GM19397 (cell line): Measurements from ENCODE around the gene SSTR3.

ENCODE experiments used
- ATAC-seq: cut with Tn5 transposase; IDR thresholded peaks from one replicate; pipeline ENCODE4 v1.9.1; 2021; ENCODE audit warnings: mild to moderate bottlenecking, moderate library complexity; ENCODE audit not compliant: unreplicated experiment

Gene SSTR3

DNA sequence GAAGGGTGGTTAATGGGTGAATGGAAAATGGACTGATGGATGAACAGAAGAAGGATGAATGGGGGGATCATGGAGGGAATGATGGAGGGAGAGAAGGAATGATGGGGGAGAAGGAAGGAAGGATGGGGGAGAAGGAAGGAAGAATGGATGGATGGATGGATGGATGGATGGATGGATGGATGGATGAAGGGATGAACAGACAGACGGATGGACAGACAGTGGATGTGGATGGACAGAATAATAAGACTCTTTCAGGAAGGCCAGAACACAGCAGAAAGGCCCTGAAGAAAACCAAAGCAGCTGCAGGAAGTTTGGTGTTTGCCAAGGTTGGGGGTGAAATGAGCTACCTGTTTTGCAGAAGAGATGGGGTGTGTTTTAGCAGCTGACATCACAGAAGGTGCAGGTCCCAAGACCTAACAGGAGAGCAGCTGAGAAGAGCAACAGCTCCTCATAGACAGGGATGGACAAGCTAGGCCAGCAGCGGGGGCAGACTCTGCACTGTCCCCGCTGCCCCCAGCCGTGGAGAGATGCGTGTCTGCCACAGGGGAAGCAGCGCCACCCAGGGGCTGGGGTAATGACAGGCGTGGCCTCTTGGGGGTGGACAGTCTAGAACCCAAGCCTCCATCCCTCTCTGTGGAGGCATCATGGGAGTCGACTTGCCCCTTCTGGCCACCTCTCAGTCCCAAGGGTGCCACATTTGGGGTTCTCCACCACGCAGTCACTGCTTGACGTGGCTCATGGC is 42.2 kb downstream of the SSTR3 start:
- no peak for ATAC-seq

DNA sequence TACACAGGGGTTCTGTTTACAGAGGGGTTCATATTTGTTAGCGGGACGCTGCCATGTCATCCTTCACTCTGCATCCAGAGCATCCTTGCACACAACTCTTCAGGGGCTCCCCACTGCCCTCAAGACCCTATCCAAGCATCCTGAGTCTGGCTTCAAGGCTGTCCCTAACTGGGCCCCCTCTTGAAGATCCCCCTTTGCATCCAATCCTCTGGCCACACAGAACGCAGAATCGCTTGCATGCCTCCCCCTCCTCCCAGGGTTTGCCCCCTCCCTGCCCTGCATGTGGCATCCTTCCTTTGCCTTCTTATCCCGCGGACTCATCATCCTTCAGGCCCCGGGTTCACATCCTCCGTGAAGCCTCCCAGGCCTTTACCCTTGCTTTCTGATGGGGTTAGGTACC is 42.9 kb downstream of the SSTR3 start:
- ATAC-seq = no peak

DNA sequence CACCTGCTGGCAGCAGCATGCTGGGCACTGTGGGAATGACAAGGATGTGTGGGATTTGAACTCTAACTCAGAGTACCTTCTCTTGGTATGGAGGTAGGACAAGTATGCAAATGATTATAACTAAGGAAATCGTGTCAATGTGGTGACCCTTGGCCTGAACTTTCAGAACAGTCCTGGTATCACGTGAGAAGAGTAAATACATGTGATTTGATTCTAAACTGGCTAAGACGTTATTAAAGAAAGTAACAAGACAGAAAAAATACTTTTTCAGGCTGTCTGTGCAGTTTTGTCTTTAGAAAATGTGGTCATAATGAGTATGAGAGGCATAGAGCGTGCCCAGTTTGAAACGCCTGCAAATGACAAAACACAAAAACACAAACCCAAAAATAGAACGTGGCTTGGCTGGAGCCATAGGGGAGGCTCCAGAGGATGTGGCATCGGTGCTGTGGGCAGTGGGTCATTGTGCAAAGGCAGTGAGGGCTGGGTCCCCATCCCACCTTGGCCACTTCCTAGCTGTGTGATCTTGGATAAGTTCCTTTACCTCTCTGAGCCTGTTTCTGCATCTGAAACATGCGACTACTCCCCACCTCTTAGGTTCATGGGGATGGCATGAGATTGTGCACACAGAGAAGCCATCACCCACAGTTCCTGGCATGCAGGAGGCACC is 44.2 kb downstream of the SSTR3 start:
- no peak for ATAC-seq

- no peak for ATAC-seq
These were observed 44.9 kb downstream of the SSTR3 start for GRCh38 chr22:37167176-37167980.

DNA sequence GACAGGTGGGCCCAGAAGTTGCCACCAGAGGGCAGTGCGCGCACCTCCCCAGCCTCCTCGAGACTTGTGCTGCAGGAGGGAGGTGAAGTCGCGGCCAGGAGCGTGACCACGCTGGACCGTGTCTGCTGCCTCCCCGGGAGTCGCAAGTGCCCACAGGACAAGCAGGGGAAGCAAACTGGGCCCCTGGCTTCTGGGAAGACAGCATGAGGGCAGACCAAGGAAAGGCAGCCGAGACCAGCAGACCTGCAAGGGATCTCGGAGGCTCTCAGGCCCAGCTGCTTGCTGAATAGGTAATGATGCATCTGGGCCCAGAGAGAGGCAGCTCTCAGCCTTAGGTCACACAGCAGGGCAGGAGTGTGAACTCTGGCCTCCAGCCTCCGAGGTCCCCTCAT is 45.6 kb downstream of the SSTR3 start:
- ATAC-seq = no peak

DNA sequence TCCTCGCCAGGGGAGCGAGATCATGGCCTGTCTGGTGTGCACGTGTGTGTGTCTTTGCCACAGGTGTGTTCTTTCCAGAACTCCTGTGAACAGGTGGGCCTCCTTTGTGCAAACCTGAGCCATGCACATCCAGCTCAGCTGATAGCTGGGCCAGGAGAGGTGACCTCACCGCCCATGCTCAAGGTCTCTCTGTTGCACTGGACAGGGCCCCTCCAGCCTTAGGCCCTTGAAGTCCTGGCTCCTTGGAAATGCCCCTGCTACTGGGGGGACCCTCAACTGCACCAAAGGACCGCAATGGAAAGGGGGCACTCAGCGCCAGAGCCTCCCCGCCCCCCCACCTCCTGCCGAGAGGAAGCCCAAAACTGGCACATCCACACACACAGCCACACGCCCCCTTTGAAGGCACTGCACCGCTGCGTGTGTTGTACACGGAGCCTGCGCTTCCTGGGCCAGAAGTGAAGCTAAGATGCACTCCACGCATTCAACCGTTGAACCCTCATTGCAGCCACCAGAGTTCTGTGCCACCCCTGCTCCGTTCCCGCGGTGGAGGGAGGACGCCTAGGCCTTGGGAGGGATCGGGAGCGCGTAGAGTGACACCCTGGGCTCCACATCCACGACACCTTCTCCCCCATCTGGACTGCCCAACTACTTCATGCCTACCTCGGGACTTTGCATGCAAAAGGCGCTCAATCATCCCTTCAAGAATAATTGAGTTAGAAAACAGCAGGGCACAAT is 46.2 kb downstream of the SSTR3 start:
- ATAC-seq = no peak

DNA sequence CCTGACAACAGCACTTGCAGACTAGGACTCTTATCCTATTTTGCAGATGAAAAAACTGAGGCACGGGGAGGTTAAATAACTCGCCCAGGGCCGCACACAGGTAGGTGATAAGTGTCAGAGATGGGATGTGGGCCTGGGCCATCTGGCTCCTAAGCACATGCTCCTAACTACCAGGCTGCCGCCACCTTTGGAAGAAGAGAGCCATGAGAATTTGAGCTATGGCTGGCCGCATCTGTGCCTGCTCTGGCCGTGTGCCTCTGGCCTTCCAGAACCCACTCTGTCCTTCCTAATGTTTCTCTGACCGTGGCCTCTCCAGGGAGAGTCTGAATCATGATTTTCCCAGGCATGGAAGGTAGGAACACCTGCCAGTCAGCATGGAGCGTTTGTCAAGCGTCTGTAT is 47.2 kb downstream of the SSTR3 start:
- ATAC-seq = no peak

- no peak for ATAC-seq
These were observed 47.8 kb downstream of the SSTR3 start for GRCh38 chr22:37164505-37164887.

GRCh38 chr22:37163575-37164504 is 48.4 kb downstream of the SSTR3 start:
- no peak for ATAC-seq

- ATAC-seq = no peak
These were observed 49.2 kb downstream of the SSTR3 start for GRCh38 chr22:37163096-37163489.

DNA sequence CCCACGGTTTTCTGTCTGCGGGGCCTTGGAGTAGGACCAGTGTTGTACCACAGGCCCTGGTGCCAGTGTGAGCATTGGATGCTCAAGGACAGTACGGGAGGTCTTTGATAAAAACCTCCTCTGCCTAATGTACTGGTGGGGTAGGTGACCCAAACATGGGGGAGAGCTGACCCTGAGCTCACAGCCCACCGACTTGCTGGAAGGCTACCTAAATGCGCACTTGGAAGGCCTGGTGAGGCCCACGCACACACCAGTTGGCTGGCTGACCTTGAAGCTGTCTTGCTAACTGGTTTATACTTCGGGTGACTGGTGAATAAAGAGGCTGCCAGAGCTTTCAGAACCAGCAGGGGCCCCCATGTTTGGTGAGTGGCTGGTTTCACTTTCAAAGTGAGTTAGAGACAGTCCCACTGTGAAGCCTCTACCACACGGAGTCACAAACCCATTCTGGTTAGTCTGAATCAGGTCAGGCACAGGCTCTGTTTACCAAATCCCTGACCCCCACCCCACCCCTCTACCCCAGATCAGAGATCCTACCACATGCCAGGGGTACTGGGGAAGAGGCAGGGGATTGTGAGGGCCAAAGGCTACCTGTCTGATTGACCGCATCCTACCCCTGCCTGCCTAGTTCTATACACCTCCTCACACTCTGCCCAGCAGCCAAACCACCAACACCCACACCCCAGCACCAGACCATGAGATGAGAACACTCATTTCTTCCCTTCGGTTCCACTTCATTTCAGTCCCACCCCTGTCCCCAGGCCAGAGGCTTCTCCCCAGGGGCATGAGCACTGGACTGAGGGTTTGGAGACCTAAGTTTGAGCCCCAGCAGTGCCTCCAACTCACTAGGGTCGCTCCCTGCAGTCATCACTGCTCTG is 49.8 kb downstream of the SSTR3 start:
- ATAC-seq = peak; percentile 42

DNA sequence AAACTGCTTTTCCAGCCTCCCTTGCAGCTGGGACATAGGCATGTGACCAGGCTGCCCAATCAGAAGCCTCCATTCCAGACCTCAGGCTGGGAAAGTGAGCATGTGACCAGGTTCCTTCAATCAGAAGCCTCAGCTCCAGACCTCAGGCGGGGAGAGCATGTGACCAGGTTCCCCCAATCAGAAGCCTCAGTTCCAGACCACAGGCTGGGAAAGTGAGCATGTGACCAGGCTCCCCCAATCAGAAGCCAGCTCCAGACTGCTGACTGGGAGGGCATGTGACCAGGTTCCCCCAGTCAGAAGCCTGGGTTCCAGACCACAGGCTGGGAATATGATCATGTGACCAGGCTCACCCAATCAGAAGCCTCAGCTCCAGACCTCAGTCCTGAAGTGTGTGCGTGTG is 50.8 kb downstream of the SSTR3 start:
- no peak for ATAC-seq

- ATAC-seq = no peak
These were observed 52.2 kb downstream of the SSTR3 start for GRCh38 chr22:37160027-37160426.

DNA sequence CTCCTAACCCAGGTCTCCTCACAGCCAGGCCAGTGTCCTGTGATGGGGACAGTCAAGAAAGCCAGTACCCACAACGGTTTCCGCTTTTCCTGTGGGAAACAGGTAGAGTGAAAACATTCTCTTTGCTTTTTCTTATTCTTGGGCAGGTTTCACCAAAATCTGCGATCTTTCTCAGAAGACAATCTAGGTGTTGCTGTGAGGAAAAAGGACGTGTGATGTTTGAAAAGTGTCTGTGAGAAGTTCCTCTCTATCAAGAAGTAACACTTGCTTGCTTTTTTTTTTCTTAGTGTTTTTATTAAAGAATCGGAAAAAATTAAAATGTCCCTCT is 53.4 kb downstream of the SSTR3 start:
- no peak for ATAC-seq

GRCh38 chr22:37157516-37158285 is 54.6 kb downstream of the SSTR3 start:
- no peak for ATAC-seq

DNA sequence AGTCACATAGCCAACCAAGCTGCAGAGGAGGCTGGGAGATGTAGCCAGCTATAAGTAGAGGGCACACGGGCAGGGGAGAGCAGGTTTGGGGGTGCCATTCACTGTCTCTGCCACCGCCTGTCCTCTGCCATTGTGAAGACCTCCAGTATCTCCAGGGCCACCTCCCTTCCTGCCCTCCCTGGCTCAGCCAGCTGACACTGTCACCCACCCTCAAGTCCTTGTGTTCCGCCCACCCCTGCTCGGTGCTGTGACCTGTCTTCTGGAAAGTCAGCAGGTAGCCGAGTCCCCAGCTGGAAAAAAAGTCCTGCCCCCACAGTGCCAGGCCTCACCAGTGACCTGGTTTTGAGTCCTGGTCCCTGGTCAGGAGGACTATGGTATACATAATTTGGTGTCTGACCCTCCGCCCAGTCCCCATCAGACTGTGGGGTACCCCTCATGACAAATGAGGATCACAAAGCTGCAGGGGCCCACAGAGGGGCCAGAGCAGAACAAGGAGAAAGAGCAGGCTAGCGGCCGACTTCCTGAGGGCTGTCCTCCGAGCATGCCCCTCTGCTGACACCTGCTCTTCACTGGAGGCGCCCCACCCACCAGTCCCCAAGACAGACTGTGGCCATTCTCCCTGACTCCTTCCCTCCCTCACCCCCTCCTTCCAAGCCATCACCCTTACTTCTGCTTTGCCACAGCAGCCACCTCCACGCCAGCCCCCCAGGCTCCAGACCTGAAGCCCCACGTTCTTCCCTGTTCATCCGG is 55.4 kb downstream of the SSTR3 start:
- ATAC-seq = no peak

- no peak for ATAC-seq
These were observed 56.3 kb downstream of the SSTR3 start for GRCh38 chr22:37155971-37156370.
